ENCODE results near the gene ARPP21.

ARPP21 gene

GRCh38 chr3:35643495-35643894 is 4.2 kb downstream of the ARPP21 start:
- no peak for DNase-seq

GRCh38 chr3:35644451-35644850 is 5.1 kb downstream of the ARPP21 start:
- no peak for DNase-seq

- no peak for DNase-seq
Observed at GRCh38 chr3:35645189-35645588, 5.9 kb downstream of the ARPP21 start.

- DNase-seq: no peak
Observed at GRCh38 chr3:35646081-35646480, 6.8 kb downstream of the ARPP21 start.

DNA sequence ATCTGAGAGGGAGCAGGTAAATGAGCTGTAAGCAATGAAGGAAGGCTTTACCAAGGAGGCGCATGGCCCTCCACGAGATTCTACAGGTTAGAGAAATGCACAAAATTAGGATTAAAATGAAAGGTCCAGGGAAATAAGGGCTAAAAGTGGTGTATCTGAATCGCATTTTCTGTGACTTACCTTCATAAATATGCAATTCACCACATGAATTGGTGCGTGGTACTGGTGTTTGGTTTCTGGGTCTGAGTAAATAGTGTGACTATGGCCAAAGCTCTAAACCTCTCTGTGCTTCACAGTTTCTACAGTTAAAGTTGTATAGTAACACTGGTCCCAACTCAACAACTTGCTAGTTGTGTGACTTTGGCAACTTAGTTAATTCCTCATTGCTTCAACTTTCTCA is 8.1 kb downstream of the ARPP21 start:
- no peak for DNase-seq

GRCh38 chr3:35648347-35648746 is 9.0 kb downstream of the ARPP21 start:
- DNase-seq: no peak

DNA sequence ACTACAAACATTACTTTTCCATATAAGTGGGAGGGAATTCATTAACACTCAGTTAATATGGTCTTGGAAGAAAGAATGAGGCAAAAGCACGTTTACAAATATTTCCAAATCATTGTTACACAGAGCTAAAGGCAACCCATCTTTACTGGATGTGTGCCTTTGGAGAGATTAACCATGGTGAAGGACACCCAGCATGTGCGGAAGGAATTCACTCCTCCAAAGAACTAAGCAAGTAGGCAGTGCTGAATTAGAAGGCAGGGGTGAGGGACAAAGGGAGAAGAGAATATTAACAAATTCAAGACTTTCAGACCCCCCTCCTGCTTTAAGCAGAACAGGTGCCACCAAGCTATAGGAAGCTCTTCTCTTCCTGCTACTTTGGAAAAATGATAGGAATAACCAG is 10.1 kb downstream of the ARPP21 start:
- DNase-seq: no peak

DNA sequence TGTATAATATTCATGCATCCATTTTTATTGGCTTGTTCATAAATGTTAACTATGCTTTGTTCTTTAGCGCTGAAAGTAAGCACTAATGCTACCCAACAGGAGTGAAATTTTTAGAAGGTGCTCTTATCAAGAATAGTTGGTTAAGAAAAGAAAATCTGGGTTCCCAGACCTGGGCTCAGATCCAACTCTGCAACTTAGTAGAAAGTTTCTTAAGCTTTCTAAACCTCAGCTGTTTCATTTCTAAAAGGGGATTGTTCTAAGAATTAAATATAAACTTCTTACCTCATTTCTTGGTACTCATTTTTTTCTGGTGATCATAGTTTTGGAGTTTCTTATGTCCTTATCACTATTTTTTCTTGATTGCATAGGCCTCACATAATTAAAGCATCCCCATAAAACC is 12.1 kb downstream of the ARPP21 start:
- no peak for DNase-seq

DNA sequence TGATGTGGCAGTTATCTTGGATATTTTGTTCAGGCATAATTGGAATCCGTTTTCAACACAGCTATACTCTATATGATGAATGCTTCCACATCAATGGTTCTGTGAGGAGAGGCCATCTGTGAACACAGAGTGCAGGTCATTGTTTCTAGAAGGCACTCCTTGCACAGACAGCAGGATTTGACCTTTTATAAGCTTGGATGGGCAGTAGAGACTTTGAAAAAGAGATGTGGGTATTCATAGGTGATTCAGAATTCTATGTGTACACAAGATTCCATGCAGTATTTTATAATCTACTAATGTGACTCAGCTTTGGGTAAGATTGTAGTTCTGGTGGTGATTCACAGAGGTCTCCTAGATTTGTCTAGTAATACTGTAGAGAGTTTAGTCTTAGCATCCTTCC is 12.5 kb downstream of the ARPP21 start:
- DNase-seq: no peak

DNA sequence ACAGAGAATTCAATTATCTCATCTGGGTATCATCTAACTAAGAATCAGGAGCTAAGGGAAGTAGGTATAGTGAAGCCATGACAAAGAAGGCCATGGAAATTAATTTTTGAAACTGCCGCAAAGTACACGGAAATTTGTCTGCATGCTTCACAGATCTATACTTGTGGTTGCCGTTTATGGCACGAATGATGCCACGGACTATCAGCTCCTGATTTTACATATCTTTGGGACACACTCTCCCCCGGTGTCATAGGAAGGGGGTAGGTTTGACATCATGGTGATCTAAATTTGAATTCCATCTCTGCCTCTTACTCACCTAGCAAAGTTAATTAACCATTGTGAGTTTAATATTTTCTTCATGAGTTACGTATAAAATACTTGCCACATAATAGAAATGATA is 14.0 kb downstream of the ARPP21 start:
- no peak for DNase-seq

- DNase-seq: no peak
Observed at GRCh38 chr3:35654476-35654875, 15.2 kb downstream of the ARPP21 start.

- DNase-seq: no peak
Observed at GRCh38 chr3:35658686-35659085, 19.4 kb downstream of the ARPP21 start.

GRCh38 chr3:35659768-35660167 is 20.4 kb downstream of the ARPP21 start:
- no peak for DNase-seq

DNA sequence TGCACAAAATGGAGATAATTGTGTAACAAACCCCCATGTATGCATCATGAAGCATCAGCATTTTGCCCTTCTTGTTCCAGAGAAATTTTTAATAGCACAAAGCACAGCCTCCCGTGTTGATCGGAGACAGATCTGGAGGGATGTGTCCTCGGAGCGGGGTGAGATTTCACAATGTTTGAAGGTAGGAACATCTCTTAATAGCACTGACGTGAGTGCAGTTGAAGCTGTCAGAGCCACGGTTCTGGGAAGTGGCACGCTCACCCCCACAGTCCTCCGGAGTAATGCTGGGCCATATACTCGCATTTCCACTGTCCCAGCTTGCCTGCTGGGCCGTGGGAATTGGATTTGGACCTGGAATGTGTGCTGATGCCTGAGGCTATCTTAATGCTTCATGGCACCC is 24.1 kb downstream of the ARPP21 start:
- no peak for DNase-seq

GRCh38 chr3:35664460-35664919 is 25.2 kb downstream of the ARPP21 start:
- no peak for DNase-seq

- no peak for DNase-seq
Observed at GRCh38 chr3:35665390-35666055, 26.2 kb downstream of the ARPP21 start.

DNA sequence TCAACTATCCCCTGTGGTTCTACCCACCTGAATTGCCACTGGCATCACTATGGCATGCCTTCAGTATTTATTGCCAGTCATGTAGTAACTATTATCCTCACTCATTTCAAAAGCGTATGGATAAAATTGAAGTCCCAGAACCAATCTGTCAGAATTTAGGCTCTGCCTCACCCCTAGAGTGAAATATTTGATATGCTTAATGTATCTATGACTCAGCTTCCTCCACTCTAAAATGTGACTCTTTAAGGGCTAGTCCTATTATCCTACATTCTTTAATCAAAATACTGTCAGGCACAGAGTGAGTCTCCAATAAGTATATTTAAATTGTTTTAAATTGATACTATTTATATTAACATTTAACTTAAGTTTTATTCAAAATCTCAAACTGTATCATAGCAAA is 27.6 kb downstream of the ARPP21 start:
- no peak for DNase-seq

DNA sequence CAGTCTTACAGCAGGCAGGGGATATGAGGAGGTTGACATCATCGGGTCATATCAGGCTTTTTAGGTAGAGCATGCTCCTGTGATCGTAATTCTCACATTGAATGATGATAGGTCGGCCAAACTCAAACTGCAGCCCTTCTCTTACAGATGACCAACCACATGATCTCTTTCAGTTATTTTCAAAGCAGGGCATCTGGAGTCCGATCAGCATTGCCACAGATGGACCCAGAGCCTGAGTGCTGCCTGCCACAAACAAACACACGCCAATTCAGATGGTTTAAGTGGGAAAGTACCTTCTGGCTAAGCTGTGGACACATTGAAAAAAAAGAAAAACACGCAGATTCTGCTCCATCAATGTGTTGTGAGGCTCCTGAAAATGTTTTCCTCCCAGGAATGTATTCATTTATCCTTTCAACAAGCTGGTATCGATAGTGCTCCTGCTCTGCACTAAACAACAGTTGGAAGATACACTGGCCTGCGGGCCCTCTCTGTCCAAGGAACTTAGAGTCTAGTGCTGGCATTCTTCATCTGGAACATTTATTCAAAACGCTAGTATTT is 31.2 kb downstream of the ARPP21 start:
- DNase-seq: no peak

GRCh38 chr3:35671483-35671882 is 32.2 kb downstream of the ARPP21 start:
- DNase-seq: no peak

DNA sequence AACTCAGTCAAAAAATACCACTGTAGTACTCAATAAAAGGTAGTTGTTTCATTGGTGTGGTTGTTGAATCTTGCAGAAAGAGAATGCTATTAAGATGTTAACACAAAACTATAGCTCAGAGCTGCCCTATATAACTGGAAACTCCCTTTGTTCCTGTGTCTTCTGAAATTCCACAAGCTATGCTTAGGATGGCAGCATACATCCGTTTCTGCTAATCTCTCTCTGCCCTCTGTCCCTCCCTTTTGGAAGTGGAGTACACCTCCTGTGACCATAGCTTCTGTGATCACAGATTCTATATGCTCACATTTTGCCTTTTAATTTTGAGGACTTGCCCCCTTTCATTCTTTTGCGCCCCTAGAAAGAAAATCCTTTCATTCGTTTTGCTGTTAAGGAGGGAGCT is 33.7 kb downstream of the ARPP21 start:
- no peak for DNase-seq

- DNase-seq: no peak
Observed at GRCh38 chr3:35674451-35675109, 35.3 kb downstream of the ARPP21 start.

- DNase-seq: no peak
Observed at GRCh38 chr3:35675206-35675605, 35.9 kb downstream of the ARPP21 start.

- DNase-seq: no peak
Observed at GRCh38 chr3:35675621-35676020, 36.3 kb downstream of the ARPP21 start.

- DNase-seq: no peak
Observed at GRCh38 chr3:35677797-35678196, 38.5 kb downstream of the ARPP21 start.
